Activated T-helper 17 cell treated with anti-CD3 and anti-CD28 coated beads, Interleukin-2, amount 50 U/mL, for 72 hours (primary cell): ENCODE results near the gene VPS41. TPM values are rescaled to one million over a fixed set of nuclear protein-coding genes. Genes with fewer than 3 reads are reported as not detected.

Source experiments
- ATAC-seq: fragments of 150-1000 bp; cut with Tn5 transposase; replicated peaks from 2 replicates; pipeline ENCODE4 v1.10.0; 2021; ENCODE audit warnings: mild to moderate bottlenecking, moderate library complexity
- H3K27ac Mint-ChIP-seq: one replicate; pipeline ENCODE4 v1.8.0; 2022; ENCODE audit warnings: mixed read lengths
- H3K27me3 Mint-ChIP-seq: one replicate; pipeline ENCODE4 v1.8.0; 2022; ENCODE audit warnings: mixed read lengths
- H3K36me3 Mint-ChIP-seq: one replicate; pipeline ENCODE4 v1.8.0; 2022; ENCODE audit warnings: low read depth, mild to moderate bottlenecking, mixed read lengths
- H3K4me1 Mint-ChIP-seq: one replicate; pipeline ENCODE4 v1.8.0; 2022; ENCODE audit warnings: mixed read lengths
- H3K4me3 Mint-ChIP-seq: one replicate; pipeline ENCODE4 v1.8.0; 2022; ENCODE audit warnings: mild to moderate bottlenecking, mixed read lengths
- H3K9me3 Mint-ChIP-seq: one replicate; pipeline ENCODE4 v1.8.0; 2022; ENCODE audit warnings: mixed read lengths
- total RNA-seq, 2 donors: library from RNA; stranded (reverse); gene quantifications; one replicate each; pipeline ENCODE4 v1.2.3, GENCODE V29; 2022

The VPS41 gene
- total RNA-seq, 2 donors from 2014 or later, result 78.4 to 80.5 TPM

DNA sequence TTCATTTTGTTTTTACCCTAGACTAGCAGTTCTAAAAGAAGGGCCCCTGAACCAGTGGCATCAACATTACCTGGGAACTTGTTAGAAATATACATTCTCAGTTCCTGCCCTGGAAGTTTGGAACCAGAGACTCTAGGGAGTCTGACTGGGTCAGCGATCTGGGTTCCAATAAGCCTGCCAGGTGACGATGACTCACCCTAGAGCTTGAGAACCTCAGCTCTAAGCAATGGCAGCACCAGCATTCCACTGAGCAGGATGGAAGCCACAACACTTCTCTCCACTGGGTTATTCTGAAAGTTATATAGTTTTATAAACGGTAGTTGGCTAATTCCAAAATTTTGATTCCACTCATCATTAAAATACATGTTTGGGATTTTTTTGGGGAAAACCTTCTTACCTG, 180.8 kb downstream of the VPS41 start:
- H3K4me3 Mint-ChIP-seq, result no peak overlapping the region
- peaks cover 70% of the 10 kb centered on the region for H3K36me3 Mint-ChIP-seq
- no peak for ATAC-seq
- H3K4me1 Mint-ChIP-seq, result no peaks in the 10 kb centered on the region
- no peak overlapping the region for H3K27ac Mint-ChIP-seq
- no peaks in the 10 kb centered on the region for H3K9me3 Mint-ChIP-seq
- H3K27me3 Mint-ChIP-seq, result no peaks in the 10 kb centered on the region

GRCh38 chr7:38727184-38727940, 181.6 kb downstream of the VPS41 start:
- Mint-ChIP-seq H3K36me3 (peaks cover 74% of the 10 kb centered on the region), H3K4me1 (no peaks in the 10 kb centered on the region), H3K27me3 (no peaks in the 10 kb centered on the region), H3K9me3 (no peaks in the 10 kb centered on the region), H3K27ac (no peak overlapping the region), H3K4me3 (no peak overlapping the region)
- ATAC-seq, result no peak

- Mint-ChIP-seq H3K27me3 (no peaks in the 10 kb centered on the region), H3K4me3 (no peak overlapping the region), H3K27ac (no peak overlapping the region), H3K9me3 (peaks cover 6% of the 10 kb centered on the region), H3K4me1 (no peaks in the 10 kb centered on the region), H3K36me3 (peaks cover 76% of the 10 kb centered on the region)
- ATAC-seq, result no peak
These were observed 185.7 kb downstream of the VPS41 start for GRCh38 chr7:38723327-38723726.

GRCh38 chr7:38716397-38716796, 192.6 kb downstream of the VPS41 start:
- H3K36me3 Mint-ChIP-seq, result peaks cover 16% of the 10 kb centered on the region
- ATAC-seq, result no peak
- no peaks in the 10 kb centered on the region for H3K27me3 Mint-ChIP-seq
- H3K27ac Mint-ChIP-seq, result no peak overlapping the region
- peaks cover 19% of the 10 kb centered on the region for H3K9me3 Mint-ChIP-seq
- no peak overlapping the region for H3K4me3 Mint-ChIP-seq
- H3K4me1 Mint-ChIP-seq, result no peaks in the 10 kb centered on the region

GRCh38 chr7:38709123-38709522, 199.9 kb downstream of the VPS41 start:
- Mint-ChIP-seq H3K27me3 (peaks cover 8% of the 10 kb centered on the region), H3K9me3 (peaks cover 3% of the 10 kb centered on the region), H3K4me1 (no peaks in the 10 kb centered on the region), H3K4me3 (no peak overlapping the region), H3K36me3 (no peaks in the 10 kb centered on the region), H3K27ac (no peak overlapping the region)
- peak; percentile 63 for ATAC-seq

DNA sequence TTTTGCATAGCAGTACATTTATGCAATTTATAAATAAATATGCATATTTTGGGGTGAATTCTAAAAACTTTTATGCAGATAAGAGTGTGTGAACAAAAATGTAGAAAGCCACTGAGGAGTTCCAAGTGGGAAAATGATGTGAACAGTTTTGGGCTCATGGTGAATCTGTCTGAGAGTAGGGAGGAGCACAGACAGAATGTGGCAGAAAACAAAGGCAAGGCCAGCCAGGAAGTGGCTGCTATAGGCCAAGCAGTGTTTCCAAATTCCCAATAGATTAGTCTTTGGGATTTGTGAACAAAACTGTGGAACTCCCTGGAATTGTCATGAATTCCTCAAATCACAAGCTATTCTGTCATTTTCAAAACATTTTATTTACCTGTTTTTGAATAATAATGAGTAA, 204.2 kb downstream of the VPS41 start:
- Mint-ChIP-seq H3K9me3 (peaks cover 3% of the 10 kb centered on the region), H3K4me1 (no peaks in the 10 kb centered on the region), H3K27ac (no peak overlapping the region), H3K4me3 (no peak overlapping the region), H3K27me3 (peaks cover 19% of the 10 kb centered on the region), H3K36me3 (no peaks in the 10 kb centered on the region)
- ATAC-seq, result no peak

DNA sequence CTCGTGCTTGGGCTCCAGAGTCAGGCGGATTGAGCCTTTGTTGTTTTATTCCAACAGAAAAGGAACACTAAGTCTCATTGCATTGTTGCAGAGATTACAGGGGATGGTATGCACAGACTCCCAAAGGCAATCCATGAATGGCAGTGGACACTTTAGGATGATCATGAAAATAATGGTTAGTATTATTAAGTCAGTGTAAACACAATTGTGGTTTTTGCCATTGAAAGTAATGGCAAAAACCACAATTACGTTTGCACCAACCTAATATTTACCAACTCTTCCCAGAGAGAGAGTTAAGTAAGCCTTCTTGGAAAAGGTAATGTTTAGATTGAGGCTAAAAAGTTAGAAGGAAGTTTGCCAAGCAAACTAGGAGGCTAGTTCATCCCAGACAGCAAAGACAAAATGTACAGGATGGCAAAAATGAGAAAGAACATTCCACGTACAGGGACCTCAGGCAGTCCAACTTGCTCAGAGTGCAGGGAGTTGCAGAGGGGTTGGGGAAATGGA, 204.9 kb downstream of the VPS41 start:
- Mint-ChIP-seq H3K27me3 (peaks cover 19% of the 10 kb centered on the region), H3K4me3 (no peak overlapping the region), H3K9me3 (peaks cover 3% of the 10 kb centered on the region), H3K27ac (no peak overlapping the region), H3K36me3 (no peaks in the 10 kb centered on the region), H3K4me1 (no peaks in the 10 kb centered on the region)
- ATAC-seq, result no peak

DNA sequence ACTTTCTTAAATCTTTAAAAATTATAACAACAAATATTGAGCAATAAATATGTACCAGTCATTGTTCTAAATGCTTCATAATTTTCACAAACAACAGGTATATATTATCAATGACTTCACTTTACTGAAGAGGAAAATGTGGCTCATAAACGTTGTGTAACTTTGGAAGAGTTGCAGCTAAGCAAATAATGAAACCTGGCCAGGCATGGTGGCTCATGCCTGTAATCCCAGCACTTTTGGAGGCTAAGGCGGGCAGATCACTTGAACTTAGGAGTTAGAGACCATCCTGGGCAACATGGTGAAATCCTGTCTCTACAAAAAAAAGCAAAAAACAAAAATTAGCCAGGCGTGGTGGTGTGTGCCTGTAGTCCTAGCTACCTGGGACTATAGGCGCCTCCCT, 205.9 kb downstream of the VPS41 start:
- no peaks in the 10 kb centered on the region for H3K4me1 Mint-ChIP-seq
- ATAC-seq, result no peak
- H3K4me3 Mint-ChIP-seq, result no peak overlapping the region
- no peak overlapping the region for H3K27ac Mint-ChIP-seq
- H3K27me3 Mint-ChIP-seq, result peaks cover 19% of the 10 kb centered on the region
- H3K9me3 Mint-ChIP-seq, result peaks cover 3% of the 10 kb centered on the region
- H3K36me3 Mint-ChIP-seq, result no peaks in the 10 kb centered on the region

DNA sequence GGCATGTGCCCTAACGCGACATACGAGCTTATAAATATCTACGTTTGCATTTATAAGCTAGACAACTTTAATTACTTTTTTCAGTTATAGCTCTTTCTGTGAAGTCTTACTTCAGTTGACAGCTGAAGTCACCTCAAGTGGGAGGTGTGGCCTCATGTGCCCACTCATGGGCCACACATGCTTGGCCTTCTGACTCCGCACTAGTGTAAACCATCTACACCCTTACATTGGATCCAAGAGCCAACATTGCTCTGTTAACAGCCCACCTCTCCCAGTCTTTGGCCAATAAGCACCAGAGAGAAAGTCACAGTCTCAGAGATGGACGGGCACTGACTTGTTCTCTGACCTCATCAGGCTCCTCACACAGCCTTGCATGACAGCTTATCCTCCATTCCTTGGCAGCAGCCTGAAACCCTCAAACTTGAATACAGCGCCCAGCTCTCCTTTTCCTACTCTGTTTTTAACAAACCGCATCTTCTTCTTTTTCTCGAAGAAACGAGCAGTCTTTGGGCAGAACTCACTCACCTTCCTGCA, 206.9 kb downstream of the VPS41 start:
- no peaks in the 10 kb centered on the region for H3K4me1 Mint-ChIP-seq
- H3K27ac Mint-ChIP-seq, result no peak overlapping the region
- peaks cover 15% of the 10 kb centered on the region for H3K27me3 Mint-ChIP-seq
- H3K9me3 Mint-ChIP-seq, result no peaks in the 10 kb centered on the region
- no peaks in the 10 kb centered on the region for H3K36me3 Mint-ChIP-seq
- ATAC-seq, result no peak
- no peak overlapping the region for H3K4me3 Mint-ChIP-seq

DNA sequence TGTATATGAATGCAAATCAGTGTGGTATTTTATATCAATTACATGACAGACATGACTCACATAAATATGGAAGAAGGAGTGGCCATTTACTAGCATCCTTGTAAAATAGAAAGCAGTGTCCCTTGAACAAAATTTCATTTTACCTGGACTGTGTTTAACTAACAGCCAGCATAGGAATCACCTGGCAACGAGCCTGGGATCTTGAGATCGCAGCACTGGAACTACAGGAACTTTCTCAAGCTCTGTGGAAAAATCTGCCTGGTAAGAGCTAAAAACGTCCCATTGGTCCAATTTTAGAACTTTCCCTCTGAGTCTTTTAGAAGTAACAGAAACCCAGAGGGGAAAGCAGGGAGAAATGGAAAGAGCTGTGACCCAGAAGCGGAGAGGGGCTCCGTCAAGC, 208.9 kb downstream of the VPS41 start:
- Mint-ChIP-seq H3K9me3 (no peaks in the 10 kb centered on the region), H3K27me3 (peaks cover 12% of the 10 kb centered on the region), H3K36me3 (no peaks in the 10 kb centered on the region), H3K4me1 (no peaks in the 10 kb centered on the region), H3K4me3 (no peak overlapping the region), H3K27ac (no peak overlapping the region)
- ATAC-seq, result no peak

- peaks cover 12% of the 10 kb centered on the region for H3K27me3 Mint-ChIP-seq
- no peaks in the 10 kb centered on the region for H3K9me3 Mint-ChIP-seq
- no peak overlapping the region for H3K4me3 Mint-ChIP-seq
- no peak overlapping the region for H3K27ac Mint-ChIP-seq
- no peaks in the 10 kb centered on the region for H3K4me1 Mint-ChIP-seq
- ATAC-seq, result no peak
- H3K36me3 Mint-ChIP-seq, result no peaks in the 10 kb centered on the region
These were observed 209.5 kb downstream of the VPS41 start for GRCh38 chr7:38699471-38699870.

GRCh38 chr7:38694326-38694725, 214.7 kb downstream of the VPS41 start:
- no peak for ATAC-seq
- Mint-ChIP-seq H3K9me3 (no peaks in the 10 kb centered on the region), H3K27ac (no peak overlapping the region), H3K27me3 (peaks cover 3% of the 10 kb centered on the region), H3K36me3 (no peaks in the 10 kb centered on the region), H3K4me1 (no peaks in the 10 kb centered on the region), H3K4me3 (no peak overlapping the region)

- Mint-ChIP-seq H3K4me3 (no peak overlapping the region), H3K27me3 (peaks cover 20% of the 10 kb centered on the region), H3K27ac (no peak overlapping the region), H3K36me3 (no peaks in the 10 kb centered on the region), H3K9me3 (peaks cover 10% of the 10 kb centered on the region), H3K4me1 (no peaks in the 10 kb centered on the region)
- ATAC-seq, result no peak
These were observed 222.1 kb downstream of the VPS41 start for GRCh38 chr7:38686888-38687287.

- Mint-ChIP-seq H3K4me3 (no peak overlapping the region), H3K4me1 (no peaks in the 10 kb centered on the region), H3K27ac (no peak overlapping the region), H3K36me3 (no peaks in the 10 kb centered on the region), H3K9me3 (peaks cover 10% of the 10 kb centered on the region), H3K27me3 (peaks cover 22% of the 10 kb centered on the region)
- no peak for ATAC-seq
These were observed 223.1 kb downstream of the VPS41 start for GRCh38 chr7:38685851-38686250.

DNA sequence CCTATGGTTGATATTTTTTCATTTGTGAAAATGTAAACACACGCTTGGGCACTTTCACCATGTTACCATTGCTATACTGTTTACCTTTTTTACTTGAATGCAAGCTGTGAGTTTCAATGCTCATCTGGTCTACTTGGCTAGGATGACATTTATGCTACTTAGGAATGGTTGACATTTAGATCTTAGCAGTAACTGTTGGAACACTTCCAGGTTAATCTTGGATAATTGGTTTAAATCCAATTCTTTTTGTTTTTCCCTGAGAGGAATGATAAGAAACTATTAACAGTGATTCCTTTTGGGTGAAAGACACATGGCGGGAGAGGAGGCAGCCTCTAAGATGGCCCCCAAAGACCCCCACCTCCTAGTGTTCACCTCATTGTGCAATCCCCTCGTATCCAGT, 226.4 kb downstream of the VPS41 start:
- Mint-ChIP-seq H3K27ac (no peak overlapping the region), H3K4me1 (no peaks in the 10 kb centered on the region), H3K27me3 (peaks cover 13% of the 10 kb centered on the region), H3K36me3 (no peaks in the 10 kb centered on the region), H3K4me3 (no peak overlapping the region), H3K9me3 (peaks cover 3% of the 10 kb centered on the region)
- no peak for ATAC-seq
